HG02943 (cell line): ENCODE measurements around the gene CLEC4G.
"Not testable (repeated sequence)": the region's sequence is repeated elsewhere in the genome, so short reads cannot be mapped to it uniquely, and the experiment has no call there.

Experiments used
- ATAC-seq: cut with Tn5 transposase; IDR thresholded peaks from one replicate; pipeline ENCODE4 v1.9.1; 2021; ENCODE audit warnings: mild to moderate bottlenecking, low read depth, moderate library complexity; ENCODE audit not compliant: unreplicated experiment

Gene CLEC4G

GRCh38 chr19:7732045-7732444 lies at the start of gene CLEC4G:
Gene CLEC4G (minus strand): TSS chr19:7732110. CDS start chr19:7732102, 8 bp downstream.
- ATAC-seq = no peak

GRCh38 chr19:7781157-7781556 lies 49.2 kb upstream of the CLEC4G start:
- ATAC-seq = no peak

- ATAC-seq = no peak
Observed at GRCh38 chr19:7779631-7780486, 47.9 kb upstream of the CLEC4G start.

GRCh38 chr19:7778081-7778480 lies 46.2 kb upstream of the CLEC4G start:
- ATAC-seq = no peak

- ATAC-seq = no peak
Observed at GRCh38 chr19:7775761-7776160, 43.9 kb upstream of the CLEC4G start.

- no peak for ATAC-seq
Observed at GRCh38 chr19:7773841-7774240, 41.9 kb upstream of the CLEC4G start.

GRCh38 chr19:7772752-7773291 lies 40.9 kb upstream of the CLEC4G start:
- no peak for ATAC-seq

- ATAC-seq = no peak
Observed at GRCh38 chr19:7771072-7771471, 39.2 kb upstream of the CLEC4G start.

GRCh38 chr19:7769171-7769570 lies 37.3 kb upstream of the CLEC4G start:
- no peak for ATAC-seq

GRCh38 chr19:7767487-7767886 lies 35.6 kb upstream of the CLEC4G start:
- ATAC-seq = no peak

GRCh38 chr19:7766535-7766934 lies 34.6 kb upstream of the CLEC4G start:
- ATAC-seq = no peak

- ATAC-seq = not testable (repeated sequence)
Observed at GRCh38 chr19:7765043-7765442, 33.1 kb upstream of the CLEC4G start.

- not testable (repeated sequence) for ATAC-seq
Observed at GRCh38 chr19:7764157-7764556, 32.2 kb upstream of the CLEC4G start.

GRCh38 chr19:7763696-7764095 lies 31.8 kb upstream of the CLEC4G start:
- no peak for ATAC-seq

- ATAC-seq = no peak
Observed at GRCh38 chr19:7762719-7763293, 30.9 kb upstream of the CLEC4G start, which contains the start of gene CLEC4M. Gene CLEC4M (plus strand): TSS chr19:7763243. CDS start chr19:7763267, 24 bp downstream.

- no peak for ATAC-seq
Observed at GRCh38 chr19:7759156-7759555, 27.2 kb upstream of the CLEC4G start.

GRCh38 chr19:7757358-7757757 lies 25.4 kb upstream of the CLEC4G start:
- ATAC-seq = no peak

- ATAC-seq = no peak
Observed at GRCh38 chr19:7756258-7756657, 24.3 kb upstream of the CLEC4G start.

- no peak for ATAC-seq
Observed at GRCh38 chr19:7751157-7751783, 19.4 kb upstream of the CLEC4G start.

- no peak for ATAC-seq
Observed at GRCh38 chr19:7748756-7749155, 16.8 kb upstream of the CLEC4G start.

- ATAC-seq = no peak
Observed at GRCh38 chr19:7748171-7748570, 16.3 kb upstream of the CLEC4G start.
